ENCODE results near the gene SCAPER.

DNA sequence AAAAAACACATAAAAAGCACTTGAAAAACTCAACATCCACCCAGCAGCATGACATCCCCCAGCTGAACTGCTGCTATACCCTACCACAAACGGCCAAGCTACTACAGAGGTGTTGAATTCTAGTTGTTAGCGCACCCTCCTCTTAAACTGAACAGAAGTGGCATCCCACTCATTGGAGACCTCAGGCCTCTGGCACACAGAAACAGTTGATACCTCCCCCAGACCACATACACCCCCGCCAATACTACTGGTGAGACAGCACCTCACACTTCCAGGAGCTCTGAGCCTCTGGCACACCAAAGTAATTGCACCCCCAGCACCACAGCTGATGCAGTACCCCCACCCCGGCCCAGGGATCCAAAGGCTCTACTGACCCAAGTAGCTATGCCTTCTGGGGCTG is 190.2 kb downstream of the SCAPER start:
- TF ChIP-seq, protein P1, sequence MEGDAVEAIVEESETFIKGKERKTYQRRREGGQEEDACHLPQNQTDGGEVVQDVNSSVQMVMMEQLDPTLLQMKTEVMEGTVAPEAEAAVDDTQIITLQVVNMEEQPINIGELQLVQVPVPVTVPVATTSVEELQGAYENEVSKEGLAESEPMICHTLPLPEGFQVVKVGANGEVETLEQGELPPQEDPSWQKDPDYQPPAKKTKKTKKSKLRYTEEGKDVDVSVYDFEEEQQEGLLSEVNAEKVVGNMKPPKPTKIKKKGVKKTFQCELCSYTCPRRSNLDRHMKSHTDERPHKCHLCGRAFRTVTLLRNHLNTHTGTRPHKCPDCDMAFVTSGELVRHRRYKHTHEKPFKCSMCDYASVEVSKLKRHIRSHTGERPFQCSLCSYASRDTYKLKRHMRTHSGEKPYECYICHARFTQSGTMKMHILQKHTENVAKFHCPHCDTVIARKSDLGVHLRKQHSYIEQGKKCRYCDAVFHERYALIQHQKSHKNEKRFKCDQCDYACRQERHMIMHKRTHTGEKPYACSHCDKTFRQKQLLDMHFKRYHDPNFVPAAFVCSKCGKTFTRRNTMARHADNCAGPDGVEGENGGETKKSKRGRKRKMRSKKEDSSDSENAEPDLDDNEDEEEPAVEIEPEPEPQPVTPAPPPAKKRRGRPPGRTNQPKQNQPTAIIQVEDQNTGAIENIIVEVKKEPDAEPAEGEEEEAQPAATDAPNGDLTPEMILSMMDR (IDR thresholded peaks at IDR 0.05) = no peak
- TF ChIP-seq POLR2AphosphoS5 (IDR thresholded peaks at IDR 0.05; ENCODE audit: low read depth, low read length) (no peak), SIN3A (IDR thresholded peaks at IDR 0.05; ENCODE audit: borderline replicate concordance, insufficient read depth, low read depth, low read length) (no peak), TCF7L2 (IDR thresholded peaks at IDR 0.05; ENCODE audit: low read depth, low read length) (no peak)
- TF ChIP-seq, protein P2, sequence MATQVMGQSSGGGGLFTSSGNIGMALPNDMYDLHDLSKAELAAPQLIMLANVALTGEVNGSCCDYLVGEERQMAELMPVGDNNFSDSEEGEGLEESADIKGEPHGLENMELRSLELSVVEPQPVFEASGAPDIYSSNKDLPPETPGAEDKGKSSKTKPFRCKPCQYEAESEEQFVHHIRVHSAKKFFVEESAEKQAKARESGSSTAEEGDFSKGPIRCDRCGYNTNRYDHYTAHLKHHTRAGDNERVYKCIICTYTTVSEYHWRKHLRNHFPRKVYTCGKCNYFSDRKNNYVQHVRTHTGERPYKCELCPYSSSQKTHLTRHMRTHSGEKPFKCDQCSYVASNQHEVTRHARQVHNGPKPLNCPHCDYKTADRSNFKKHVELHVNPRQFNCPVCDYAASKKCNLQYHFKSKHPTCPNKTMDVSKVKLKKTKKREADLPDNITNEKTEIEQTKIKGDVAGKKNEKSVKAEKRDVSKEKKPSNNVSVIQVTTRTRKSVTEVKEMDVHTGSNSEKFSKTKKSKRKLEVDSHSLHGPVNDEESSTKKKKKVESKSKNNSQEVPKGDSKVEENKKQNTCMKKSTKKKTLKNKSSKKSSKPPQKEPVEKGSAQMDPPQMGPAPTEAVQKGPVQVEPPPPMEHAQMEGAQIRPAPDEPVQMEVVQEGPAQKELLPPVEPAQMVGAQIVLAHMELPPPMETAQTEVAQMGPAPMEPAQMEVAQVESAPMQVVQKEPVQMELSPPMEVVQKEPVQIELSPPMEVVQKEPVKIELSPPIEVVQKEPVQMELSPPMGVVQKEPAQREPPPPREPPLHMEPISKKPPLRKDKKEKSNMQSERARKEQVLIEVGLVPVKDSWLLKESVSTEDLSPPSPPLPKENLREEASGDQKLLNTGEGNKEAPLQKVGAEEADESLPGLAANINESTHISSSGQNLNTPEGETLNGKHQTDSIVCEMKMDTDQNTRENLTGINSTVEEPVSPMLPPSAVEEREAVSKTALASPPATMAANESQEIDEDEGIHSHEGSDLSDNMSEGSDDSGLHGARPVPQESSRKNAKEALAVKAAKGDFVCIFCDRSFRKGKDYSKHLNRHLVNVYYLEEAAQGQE (IDR thresholded peaks at IDR 0.05; ENCODE audit: insufficient read depth in 1 of 2, low read depth in 2 of 2, low read length in 1 of 2) = no peak
